Endothelial cell of umbilical vein (primary cell): ENCODE data around the gene USF2. TPM values are rescaled to one million over a fixed set of nuclear protein-coding genes. Genes with fewer than 3 reads are reported as not detected.

ENCODE experiments used
- BruUV-seq: library from RNA; stranded (reverse); fragments of 400-500 nt; replicated peaks from 2 replicates; lab custom pipeline; 2021; lab: Mats Ljungman, UMichigan
- CTCF ChIA-PET: fragments of 300-600, 350-600 bp; sonication (Branson Sonifier 250); formaldehyde crosslinking; loops from one replicate; lab custom pipeline; 2021; ENCODE audit warnings: antibody characterized with exemption, inconsistent platforms; lab: Charles Lee
- POLR2A ChIA-PET: fragments of 300-600, 350-600 bp; sonication (Branson Sonifier 250); formaldehyde crosslinking; loops from one replicate; lab custom pipeline; 2021; ENCODE audit warnings: antibody characterized with exemption, inconsistent platforms; lab: Charles Lee
- DNase-seq: peaks from one replicate; pipeline ENCODE4 v3.0.0-alpha.2; 2011; ENCODE audit warnings: low read depth, low spot score
- FAIRE-seq: peaks from 2 replicates; lab custom pipeline; 2011; peaks lifted over from hg19 to GRCh38; lab: Jason Lieb, UNC
- H2AFZ ChIP-seq: 2 replicates; pipeline ENCODE4 v1.6.0; 2012; ENCODE audit warnings: low read depth, low read length, control low read depth, inconsistent platforms
- H3K27ac ChIP-seq: 2 replicates; pipeline ENCODE4 v1.5.1; 2011; ENCODE audit warnings: low read depth, mild to moderate bottlenecking, control low read depth, low read length, moderate library complexity; ENCODE audit not compliant: insufficient read depth
- H3K27me3 ChIP-seq, 2 experiments: 2 replicates each; pipeline versions ENCODE4 v1.6.0 to v1.6.1; 2011; ENCODE audit warnings: low read length in 2 of 2, mixed read lengths in 1 of 2; ENCODE audit not compliant: control insufficient read depth in 2 of 2, insufficient read depth in 2 of 2
- H3K36me3 ChIP-seq, 2 experiments: 2 replicates in 1 of 2; 3 replicates in 1 of 2; pipeline ENCODE4 v1.5.1; 2011; ENCODE audit warnings: low read length in 2 of 2, mild to moderate bottlenecking in 1 of 2, moderate library complexity in 1 of 2; ENCODE audit not compliant: control insufficient read depth in 2 of 2, insufficient read depth in 2 of 2; ENCODE audit errors: extremely low read depth in 1 of 2
- H3K4me1 ChIP-seq: 3 replicates; pipeline ENCODE4 v1.5.1; 2011; ENCODE audit warnings: mild to moderate bottlenecking, low read length; ENCODE audit not compliant: control insufficient read depth, insufficient read depth; ENCODE audit errors: extremely low read depth
- H3K4me2 ChIP-seq: 2 replicates; pipeline ENCODE4 v1.6.1; 2011; ENCODE audit warnings: low read length, control low read depth, mixed read lengths; ENCODE audit not compliant: insufficient read depth
- H3K4me3 ChIP-seq, 3 experiments: fragments of 200-600 bp in 1 of 3; sonication (generic), shearing (Covaris generic) in 1 of 3; replicated peaks in 1 of 3; 2 replicates each; pipeline ENCODE4 v1.5.1; 2011 to 2016; ENCODE audit warnings: control low read depth in 3 of 3, low read length in 3 of 3, mild to moderate bottlenecking in 2 of 3, inconsistent platforms in 1 of 3, low read depth in 1 of 3, moderate library complexity in 1 of 3; ENCODE audit not compliant: insufficient read depth in 1 of 3
- H3K79me2 ChIP-seq: 2 replicates; pipeline ENCODE4 v1.6.0; 2012; ENCODE audit warnings: low read length, inconsistent platforms; ENCODE audit not compliant: control insufficient read depth, insufficient read depth
- H3K9ac ChIP-seq: replicated peaks from 2 replicates; pipeline ENCODE3; 2011; ENCODE audit warnings: low read length, control low read depth; ENCODE audit not compliant: insufficient read depth; ENCODE audit errors: extremely low read depth
- H3K9me1 ChIP-seq: replicated peaks from 3 replicates; pipeline ENCODE4 v1.6.0; 2011; ENCODE audit warnings: mild to moderate bottlenecking, low read length; ENCODE audit not compliant: control insufficient read depth, insufficient read depth; ENCODE audit errors: extremely low read depth
- H3K9me3 ChIP-seq: replicated peaks from 2 replicates; pipeline ENCODE4 v1.5.1; 2012; ENCODE audit warnings: low read length, inconsistent platforms; ENCODE audit not compliant: control insufficient read depth, insufficient read depth
- H4K20me1 ChIP-seq: replicated peaks from 2 replicates; pipeline ENCODE3; 2011; ENCODE audit warnings: mild to moderate bottlenecking, low read length; ENCODE audit not compliant: control insufficient read depth, insufficient read depth; ENCODE audit errors: extremely low read depth
- CTCF ChIP-seq, 2 donors: IDR thresholded peaks; 1 replicate in 1 of 2; 2 replicates in 1 of 2; pipeline ENCODE4 v1.5.1; 2011; ENCODE audit warnings: low read length in 2 of 2, mild to moderate bottlenecking in 2 of 2, moderate library complexity in 2 of 2, control low read depth in 1 of 2, inconsistent platforms in 1 of 2, low read depth in 1 of 2; ENCODE audit not compliant: insufficient read depth in 1 of 2; ENCODE audit errors: extremely low read depth in 1 of 2
- EZH2 ChIP-seq: IDR thresholded peaks from 2 replicates; pipeline ENCODE4 v1.6.1; 2012; ENCODE audit warnings: borderline replicate concordance, low read depth, mild to moderate bottlenecking, moderate library complexity, low read length, inconsistent platforms; ENCODE audit not compliant: severe bottlenecking
- FOS ChIP-seq: IDR thresholded peaks from 2 replicates; pipeline ENCODE4 v1.6.1; 2011; ENCODE audit warnings: mild to moderate bottlenecking, low read length, moderate library complexity, borderline replicate concordance; ENCODE audit not compliant: insufficient read depth
- GATA2 ChIP-seq: IDR thresholded peaks from 2 replicates; pipeline ENCODE4 v1.7.0; 2011; ENCODE audit warnings: low read depth, mild to moderate bottlenecking, moderate library complexity, mixed read lengths, low read length; ENCODE audit not compliant: insufficient read length, insufficient read depth
- JUN ChIP-seq: IDR thresholded peaks from 2 replicates; pipeline ENCODE4 v1.6.1; 2011; ENCODE audit warnings: borderline replicate concordance, low read depth; ENCODE audit not compliant: insufficient read length, insufficient read depth
- MYC ChIP-seq: IDR thresholded peaks from one replicate; pipeline ENCODE4 v1.6.1; 2011; ENCODE audit warnings: mild to moderate bottlenecking, low read depth, low read length
- POLR2A ChIP-seq: IDR thresholded peaks from 2 replicates; pipeline ENCODE4 v1.6.1; 2012; ENCODE audit warnings: low read depth, mild to moderate bottlenecking, control low read depth, low read length
- POLR2AphosphoS5 ChIP-seq: IDR thresholded peaks from 2 replicates; pipeline ENCODE4 v1.6.1; 2012; ENCODE audit warnings: low read depth, mild to moderate bottlenecking, control low read depth, low read length, moderate library complexity; ENCODE audit not compliant: insufficient read depth
- dilution Hi-C: fragments of 300-500 bp; cut with MboI; formaldehyde crosslinking; loops from one replicate; pipeline ENCODE4 v1.15.0; 2019; ENCODE audit warnings: low sequenced_read_pairs; ENCODE audit not compliant: extremely low pct_ligation_motif_present
- intact Hi-C: fragments of 100-400 bp; cut with micrococcal nuclease; formaldehyde crosslinking; loops from one replicate; pipeline ENCODE4 v1.10.0; 2022
- polyA plus RNA-seq, 4 experiments: library from polyadenylated mRNA; depleted of rRNA in 3 of 4; stranded (reverse) in 3 of 4; unstranded in 1 of 4; fragments of >200 nt; gene quantifications; 2 replicates each; pipeline versions ENCODE4 v1.2.1 to v1.2.3, GENCODE V29; 2011 to 2012; ENCODE audit warnings: missing spikeins in 1 of 4
- total RNA-seq: library from RNA; stranded (reverse); gene quantifications from 2 replicates; pipeline ENCODE4 v1.2.3, GENCODE V29; 2021
- TF ChIP-seq, protein P1 (sequence below): IDR thresholded peaks from 2 replicates; pipeline ENCODE4 v1.6.1; 2011; ENCODE audit not compliant: insufficient read depth, insufficient read length

The USF2 gene
- total and polyA plus RNA-seq, 2 donors (not counting 3 experiments of a cell fraction or from before 2014, with no cell fraction given): 75.0 to 76.8 TPM

DNA sequence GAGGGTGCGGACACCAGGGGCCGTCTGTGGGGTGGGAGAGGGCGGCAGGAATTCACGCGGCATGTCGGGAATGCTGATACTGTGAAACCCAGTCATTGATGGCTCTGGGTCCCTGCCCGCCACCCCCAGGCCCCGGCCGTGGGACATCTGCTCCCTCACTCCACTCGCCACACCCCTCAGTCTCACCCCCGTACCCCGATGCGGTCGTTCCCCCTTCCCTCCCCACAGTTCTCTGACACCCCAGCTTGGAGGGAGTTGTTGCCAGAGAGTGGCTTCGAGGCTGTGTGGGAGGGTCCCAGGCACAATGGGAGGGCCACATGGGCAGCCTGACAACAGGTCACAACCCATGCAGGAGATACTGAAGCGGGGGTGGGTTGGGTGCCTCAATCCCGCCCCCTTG, 25.0 kb downstream of the USF2 start:
- Histone ChIP-seq H3K4me3 (no peak overlapping the region), H3K9me1 (no peaks in the 10 kb centered on the region), H3K9ac (no peak overlapping the region), H3K4me2 (no peak overlapping the region), H3K79me2 (no peaks in the 10 kb centered on the region), H3K36me3 (no peaks in the 10 kb centered on the region), H3K9me3 (no peaks in the 10 kb centered on the region), H3K27me3 (no peaks in the 10 kb centered on the region), H3K4me1 (no peaks in the 10 kb centered on the region), H4K20me1 (no peaks in the 10 kb centered on the region), H3K27ac (no peak overlapping the region), H2AFZ (no peak overlapping the region)
- DNase-seq (no peak), FAIRE-seq (no peak)
- ChIA-PET POLR2A (no interaction called here), CTCF (interaction anchor here (1.4 kb wide), 1 partner anchor 19 kb away, joined by 3 read pairs; no protein-coding TSS in a partner anchor)
- TF ChIP-seq MYC (no peak), FOS (no peak), EZH2 (no peak), JUN (no peak), POLR2AphosphoS5 (no peak), GATA2 (no peak), CTCF (IDR thresholded peaks at IDR 0.05; ENCODE audit: extremely low read depth in 1 of 2, insufficient read depth in 1 of 2, low read depth in 1 of 2, low read length in 2 of 2) (no peak), POLR2A (no peak)
- TF ChIP-seq, protein P1, sequence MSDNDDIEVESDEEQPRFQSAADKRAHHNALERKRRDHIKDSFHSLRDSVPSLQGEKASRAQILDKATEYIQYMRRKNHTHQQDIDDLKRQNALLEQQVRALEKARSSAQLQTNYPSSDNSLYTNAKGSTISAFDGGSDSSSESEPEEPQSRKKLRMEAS: no peak
- BruUV-seq: no TSS peak
- intact Hi-C loops (no loop called here), dilution Hi-C loops (no loop called here)
